ENCODE data around the gene C1orf210. TPM values are rescaled to one million over a fixed set of nuclear protein-coding genes. Genes with fewer than 3 reads are reported as not detected.
A peak's percentile ranks its signal among the peaks of the same experiment; 100 is the strongest.

Gene C1orf210
- polyA plus RNA-seq, 12 donors: 0.21 to 15.7 (median 0.53) TPM; not detected in 7

GRCh38 chr1:43250351-43250761, 35.0 kb downstream of the C1orf210 start:
- DNase-seq: no peak

- DNase-seq: no peak
These were observed 38.0 kb downstream of the C1orf210 start for GRCh38 chr1:43247256-43247921.

GRCh38 chr1:43246466-43247213, 38.7 kb downstream of the C1orf210 start:
- DNase-seq: no peak

- no peak for DNase-seq
These were observed 42.1 kb downstream of the C1orf210 start for GRCh38 chr1:43243299-43243698.

- no peak for DNase-seq
These were observed 44.0 kb downstream of the C1orf210 start for GRCh38 chr1:43241413-43241836.

GRCh38 chr1:43239484-43239883, 45.9 kb downstream of the C1orf210 start:
- DNase-seq: no peak

- DNase-seq: no peak
These were observed 46.4 kb downstream of the C1orf210 start for GRCh38 chr1:43238991-43239469.

- peak; percentile 35 for DNase-seq
These were observed 47.3 kb downstream of the C1orf210 start for GRCh38 chr1:43238085-43238484.

- no peak for DNase-seq
These were observed 48.3 kb downstream of the C1orf210 start for GRCh38 chr1:43237121-43237520.

GRCh38 chr1:43235451-43236121, 49.8 kb downstream of the C1orf210 start:
- no peak for DNase-seq

GRCh38 chr1:43235040-43235439, 50.3 kb downstream of the C1orf210 start:
- DNase-seq: no peak

- no peak for DNase-seq
These were observed 51.1 kb downstream of the C1orf210 start for GRCh38 chr1:43234267-43234666.

GRCh38 chr1:43233631-43234030, 51.8 kb downstream of the C1orf210 start:
- DNase-seq: no peak

- no peak for DNase-seq
These were observed 52.9 kb downstream of the C1orf210 start for GRCh38 chr1:43232482-43232881.

GRCh38 chr1:43232074-43232473, 53.3 kb downstream of the C1orf210 start:
- no peak for DNase-seq

Other genes with a start within 250 kb of the C1orf210 start
- 10 to 100 TPM in 11 of 12 donors, not detected in 1; 29.3 to 49.3 (median 35.4) TPM for gene EBNA1BP2, start 113.3 kb downstream of the C1orf210 start, polyA plus RNA-seq (ENCODE audit: insufficient read length in 12 of 12)
- 1 to 10 TPM in 1 of 12 donors, under 1 TPM in 8, not detected in 3; 0.12 to 1.5 (median 0.27) TPM for gene CFAP57, start 113.3 kb downstream of the C1orf210 start, polyA plus RNA-seq (ENCODE audit: insufficient read length in 12 of 12)
- gene TMEM125, start 15.6 kb downstream of the C1orf210 start, polyA plus RNA-seq (ENCODE audit: insufficient read length in 12 of 12): 1 to 10 TPM in 1 of 12 donors, under 1 TPM in 3, not detected in 8; 0.08 to 1.1 (median 0.64) TPM
- gene TIE1, start 15.4 kb upstream of the C1orf210 start, polyA plus RNA-seq (ENCODE audit: insufficient read length in 12 of 12): 10 to 100 TPM in 11 of 12 donors, not detected in 1; 37.4 to 53.1 (median 40.9) TPM
- gene MPL, start 52.2 kb upstream of the C1orf210 start, polyA plus RNA-seq (ENCODE audit: insufficient read length in 12 of 12): under 1 TPM in 7 of 12 donors, not detected in 5; 0.14 to 0.91 (median 0.26) TPM
- 10 to 100 TPM in 11 of 12 donors, not detected in 1; 10.4 to 28.5 (median 15.4) TPM for gene CDC20, start 73.4 kb upstream of the C1orf210 start, polyA plus RNA-seq (ENCODE audit: insufficient read length in 12 of 12)
- 10 to 100 TPM in 11 of 12 donors, not detected in 1; 27.1 to 53.8 (median 36.8) TPM for gene ELOVL1, start 82.4 kb upstream of the C1orf210 start, polyA plus RNA-seq (ENCODE audit: insufficient read length in 12 of 12)
- 10 to 100 TPM in 11 of 12 donors, not detected in 1; 17.0 to 35.2 (median 27.0) TPM for gene MED8, start 104.2 kb upstream of the C1orf210 start, polyA plus RNA-seq (ENCODE audit: insufficient read length in 12 of 12)
- 10 to 100 TPM in 11 of 12 donors, not detected in 1; 11.1 to 28.1 (median 15.4) TPM for gene SZT2, start 104.3 kb upstream of the C1orf210 start, polyA plus RNA-seq (ENCODE audit: insufficient read length in 12 of 12)
- 10 to 100 TPM in 11 of 12 donors, not detected in 1; 14.5 to 36.8 (median 20.7) TPM for gene HYI, start 168.3 kb upstream of the C1orf210 start, polyA plus RNA-seq (ENCODE audit: insufficient read length in 12 of 12)
- gene PTPRF, start 245.3 kb upstream of the C1orf210 start, polyA plus RNA-seq (ENCODE audit: insufficient read length in 12 of 12): 10 to 100 TPM in 11 of 12 donors, not detected in 1; 14.2 to 92.2 (median 19.1) TPM